BJ (cell line): ENCODE results near the gene IL10RB. TPM values are rescaled to one million over a fixed set of nuclear protein-coding genes. Genes with fewer than 3 reads are reported as not detected.

Experiments used
- CTCF ChIA-PET: fragments of 350-600 bp; formaldehyde crosslinking; extraction: SDS; loops from one replicate; lab custom pipeline; 2021; ENCODE audit warnings: antibody characterized with exemption, inconsistent platforms; lab: Yijun Ruan, JAX
- POLR2A ChIA-PET: fragments of 300-600 bp; sonication (Branson Sonifier 250); formaldehyde crosslinking; extraction: SDS; loops from one replicate; lab custom pipeline; 2021; ENCODE audit warnings: antibody characterized with exemption; lab: Charles Lee
- DNase-seq: peaks from one replicate; pipeline ENCODE4 v3.0.0-alpha.2; 2011; ENCODE audit warnings: low read depth
- H3K27me3 ChIP-seq: 2 replicates; pipeline ENCODE4 v1.6.0; 2011; ENCODE audit warnings: low read length; ENCODE audit not compliant: control insufficient read depth, insufficient read depth
- H3K36me3 ChIP-seq: 2 replicates; pipeline ENCODE4 v1.5.1; 2011; ENCODE audit warnings: low read length; ENCODE audit not compliant: control insufficient read depth, insufficient read depth
- H3K4me3 ChIP-seq: 2 replicates; pipeline ENCODE4 v1.5.1; 2011; ENCODE audit warnings: low read depth, mild to moderate bottlenecking, control low read depth, low read length
- polyA plus RNA-seq: library from polyadenylated mRNA; depleted of rRNA; stranded (reverse); fragments of >200 nt; gene quantifications from 2 replicates; pipeline ENCODE4 v1.2.3, GENCODE V29; 2011
- TF ChIP-seq, protein P1 (sequence below): IDR thresholded peaks from 2 replicates; pipeline ENCODE4 v1.5.1; 2011; ENCODE audit warnings: low read depth, mild to moderate bottlenecking, control low read depth, inconsistent platforms, low read length, moderate library complexity; ENCODE audit not compliant: insufficient read depth

Gene IL10RB
- polyA plus RNA-seq, 1 experiment, result 56.8 TPM

DNA sequence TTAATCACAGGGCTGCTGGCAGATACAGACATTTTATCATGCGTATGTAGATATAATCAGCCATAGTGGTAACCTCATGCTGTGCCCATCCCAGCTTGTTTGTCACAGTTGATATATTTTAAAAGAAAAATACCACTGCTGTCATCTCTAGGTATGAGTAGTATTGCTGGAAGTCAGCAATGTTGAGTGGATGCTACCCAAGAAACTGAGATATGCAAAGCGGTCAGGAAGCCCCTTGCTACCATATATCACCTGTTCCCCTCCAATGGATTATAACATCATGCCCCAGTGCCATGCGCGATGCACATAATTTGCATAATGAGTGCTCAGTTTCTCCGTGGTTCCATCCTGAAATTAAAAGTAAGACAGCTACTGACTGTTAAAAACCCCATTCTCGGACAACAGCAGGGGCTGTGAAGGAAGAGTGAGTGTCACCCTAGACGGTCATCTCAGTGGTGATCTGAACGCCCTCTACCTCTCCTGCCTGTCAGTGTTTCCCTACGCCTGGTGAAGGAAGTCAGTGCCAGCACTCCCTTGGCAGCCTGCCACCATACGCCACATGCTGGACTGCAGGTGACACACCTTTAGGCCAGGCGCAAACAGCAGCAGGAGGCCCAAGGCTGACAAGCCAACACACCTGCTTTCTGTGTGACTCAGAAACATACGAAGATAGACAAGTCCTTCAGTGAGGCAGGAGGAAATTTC lies 2.7 kb downstream of the IL10RB start:
- TF ChIP-seq, protein P1, sequence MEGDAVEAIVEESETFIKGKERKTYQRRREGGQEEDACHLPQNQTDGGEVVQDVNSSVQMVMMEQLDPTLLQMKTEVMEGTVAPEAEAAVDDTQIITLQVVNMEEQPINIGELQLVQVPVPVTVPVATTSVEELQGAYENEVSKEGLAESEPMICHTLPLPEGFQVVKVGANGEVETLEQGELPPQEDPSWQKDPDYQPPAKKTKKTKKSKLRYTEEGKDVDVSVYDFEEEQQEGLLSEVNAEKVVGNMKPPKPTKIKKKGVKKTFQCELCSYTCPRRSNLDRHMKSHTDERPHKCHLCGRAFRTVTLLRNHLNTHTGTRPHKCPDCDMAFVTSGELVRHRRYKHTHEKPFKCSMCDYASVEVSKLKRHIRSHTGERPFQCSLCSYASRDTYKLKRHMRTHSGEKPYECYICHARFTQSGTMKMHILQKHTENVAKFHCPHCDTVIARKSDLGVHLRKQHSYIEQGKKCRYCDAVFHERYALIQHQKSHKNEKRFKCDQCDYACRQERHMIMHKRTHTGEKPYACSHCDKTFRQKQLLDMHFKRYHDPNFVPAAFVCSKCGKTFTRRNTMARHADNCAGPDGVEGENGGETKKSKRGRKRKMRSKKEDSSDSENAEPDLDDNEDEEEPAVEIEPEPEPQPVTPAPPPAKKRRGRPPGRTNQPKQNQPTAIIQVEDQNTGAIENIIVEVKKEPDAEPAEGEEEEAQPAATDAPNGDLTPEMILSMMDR, result no peak
- peaks cover 7% of the 10 kb centered on the region for H3K36me3 ChIP-seq
- H3K27me3 ChIP-seq, result no peaks in the 10 kb centered on the region
- POLR2A ChIA-PET, result no interaction called here
- DNase-seq, result no peak
- no peak overlapping the region for H3K4me3 ChIP-seq
- CTCF ChIA-PET, result interaction anchor here (1.7 kb wide), 1 partner anchor 72 kb away, joined by 7 read pairs; no protein-coding TSS in a partner anchor

DNA sequence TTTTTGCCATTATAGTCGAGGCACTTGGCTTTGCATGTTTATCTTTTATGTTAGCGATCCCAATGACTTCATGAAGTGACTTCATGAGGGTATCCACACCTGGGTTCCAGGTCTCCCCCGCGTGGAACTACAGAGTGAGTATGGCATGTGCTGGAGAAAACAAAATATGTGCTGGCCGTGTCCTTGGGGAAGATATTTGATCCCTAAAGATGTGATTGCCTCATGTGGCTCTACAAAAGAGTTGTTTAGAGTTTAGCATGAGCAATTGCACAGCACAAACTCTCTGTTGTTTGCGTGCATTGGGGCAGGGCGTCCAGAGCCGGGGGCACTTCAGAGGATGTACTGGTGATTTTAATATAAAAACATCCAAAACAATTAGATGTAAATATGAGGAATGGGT lies 4.8 kb downstream of the IL10RB start:
- TF ChIP-seq, protein P1, result no peak
- DNase-seq, result no peak
- peaks cover 7% of the 10 kb centered on the region for H3K36me3 ChIP-seq
- ChIA-PET POLR2A (no interaction called here), CTCF (interaction anchor here (1.4 kb wide), 1 partner anchor 90 kb away, joined by 3 read pairs; no protein-coding TSS in a partner anchor)
- no peaks in the 10 kb centered on the region for H3K27me3 ChIP-seq
- no peak overlapping the region for H3K4me3 ChIP-seq

DNA sequence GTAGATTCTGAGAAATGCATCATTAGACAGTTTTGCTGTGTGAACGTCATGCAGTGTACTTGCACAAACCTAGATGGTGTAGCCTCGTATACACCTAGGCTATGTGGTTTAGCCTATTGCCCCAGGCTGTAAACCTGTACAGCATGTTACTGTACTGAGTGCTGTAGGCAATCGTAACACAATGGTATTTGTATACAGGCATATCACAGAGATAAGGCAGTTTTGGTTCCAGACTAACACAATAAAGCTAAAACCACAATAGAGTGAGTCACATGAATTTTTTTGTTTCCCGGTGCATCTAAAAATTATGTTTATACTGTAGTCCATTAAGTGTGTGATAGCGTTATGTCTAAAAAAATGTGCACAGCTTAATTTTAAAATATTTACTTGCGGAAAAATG lies 6.9 kb downstream of the IL10RB start:
- TF ChIP-seq, protein P1, result no peak
- no peak for DNase-seq
- ChIA-PET CTCF (interaction anchor here (1.0 kb wide), 1 partner anchor 43 kb away, joined by 3 read pairs; the partner anchor contains the start of gene IFNAR2), POLR2A (no interaction called here)
- Histone ChIP-seq H3K4me3 (no peak overlapping the region), H3K27me3 (no peaks in the 10 kb centered on the region), H3K36me3 (peaks cover 7% of the 10 kb centered on the region)

DNA sequence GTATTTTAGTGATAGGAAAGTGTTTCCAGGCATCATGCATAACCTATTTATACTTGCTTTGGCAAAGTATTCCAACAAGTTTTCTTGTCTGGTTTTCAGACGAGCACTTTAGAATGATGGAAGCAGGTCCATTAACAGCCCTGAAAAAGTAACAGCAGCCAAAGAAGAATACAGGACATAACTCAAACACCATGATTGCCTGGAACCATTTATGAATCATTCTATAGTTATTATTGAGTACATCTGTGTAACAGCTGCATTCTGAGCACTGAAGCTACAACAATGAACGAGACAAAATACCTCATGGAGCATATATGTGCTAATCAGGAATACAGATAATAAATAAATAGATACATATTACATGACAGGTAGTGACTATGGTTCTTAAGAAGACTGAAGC lies 12.6 kb downstream of the IL10RB start:
- DNase-seq, result no peak
- Histone ChIP-seq H3K4me3 (no peak overlapping the region), H3K27me3 (no peaks in the 10 kb centered on the region), H3K36me3 (peaks cover 15% of the 10 kb centered on the region)
- ChIA-PET CTCF (interaction anchor here (0.6 to 1.2 kb wide), 3 partner anchors 82 to 878 kb away, joined by 3 read pairs; no protein-coding TSS in a partner anchor), POLR2A (interaction anchor here (0.6 to 1.2 kb wide), 2 partner anchors 15 to 156 kb away, joined by 3 read pairs; no protein-coding TSS in a partner anchor)
- TF ChIP-seq, protein P1, result no peak

DNA sequence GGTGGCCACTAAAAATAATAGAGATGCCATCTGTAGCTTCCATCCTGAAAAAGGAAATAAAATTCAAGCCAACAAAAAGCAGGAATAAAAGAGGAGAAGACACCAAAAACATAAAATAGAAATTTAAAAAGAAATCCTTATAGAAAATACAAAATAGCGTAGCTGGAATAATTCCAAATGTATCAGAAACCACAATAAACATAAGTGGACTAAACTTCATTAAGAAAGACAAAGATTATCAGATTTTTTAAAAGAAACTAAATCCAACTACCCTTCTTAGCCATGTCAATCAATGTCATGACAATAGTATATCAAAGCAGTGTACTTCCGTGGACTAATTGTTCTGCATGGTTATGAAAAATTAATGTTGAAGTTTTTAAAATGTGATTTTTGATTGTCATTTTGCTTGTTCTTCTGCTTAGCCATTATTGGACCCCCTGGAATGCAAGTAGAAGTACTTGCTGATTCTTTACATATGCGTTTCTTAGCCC lies 13.2 kb downstream of the IL10RB start:
- ChIA-PET CTCF (interaction anchor here (0.6 to 1.2 kb wide), 3 partner anchors 81 to 879 kb away, joined by 3 read pairs; no protein-coding TSS in a partner anchor), POLR2A (interaction anchor here (0.6 to 1.2 kb wide), 2 partner anchors 14 to 155 kb away, joined by 3 read pairs; no protein-coding TSS in a partner anchor)
- Histone ChIP-seq H3K27me3 (no peaks in the 10 kb centered on the region), H3K4me3 (no peak overlapping the region), H3K36me3 (peaks cover 15% of the 10 kb centered on the region)
- no peak for DNase-seq
- TF ChIP-seq, protein P1, result no peak
